ENCODE measurements around the gene NRG3. TPM values are rescaled to one million over a fixed set of nuclear protein-coding genes. Genes with fewer than 3 reads are reported as not detected.

NRG3 gene
- total and polyA plus RNA-seq, 2 of the 8 experiments (the other 6 are each of a cell fraction or from before 2014, with no cell fraction given): 4.2 to 5.0 TPM

DNA sequence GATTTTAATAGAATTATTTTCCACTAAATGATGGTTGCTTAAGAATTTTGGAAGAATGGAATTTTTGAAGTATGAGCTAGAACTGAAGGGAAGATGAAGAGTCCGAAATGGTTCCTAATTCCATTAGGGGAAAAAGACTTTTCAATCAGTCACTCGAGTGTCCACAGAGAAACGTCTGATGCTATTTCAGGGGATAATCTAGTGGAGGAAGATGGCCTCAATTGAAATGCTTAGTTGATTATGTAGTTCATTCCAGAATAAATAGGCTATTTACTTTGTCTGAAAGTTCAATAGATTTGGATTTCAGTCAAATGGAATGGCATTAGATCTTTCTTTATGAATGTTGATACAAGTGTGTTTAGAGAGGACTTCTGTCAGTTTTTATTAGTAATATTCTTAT lies 365.4 kb downstream of the NRG3 start:
- Histone ChIP-seq H3K9me3 (ENCODE audit: insufficient read depth in 2 of 2, low read depth in 1 of 2, low read length in 1 of 2) (no peaks in the 10 kb centered on the region), H2BK20ac (ENCODE audit: low read length) (no peak overlapping the region), H3K79me1 (ENCODE audit: low read depth, low read length) (no peaks in the 10 kb centered on the region), H3K56ac (replicated peaks; ENCODE audit: insufficient read length, low read depth, low read length) (no peak overlapping the region), H3K79me2 (ENCODE audit: control insufficient read depth in 1 of 2, insufficient read depth in 2 of 2, low read length in 2 of 2) (no peaks in the 10 kb centered on the region), H4K20me1 (replicated peaks in 1 of 2; ENCODE audit: control insufficient read depth in 1 of 2, insufficient read depth in 2 of 2, low read length in 2 of 2) (no peaks in the 10 kb centered on the region), H4K8ac (ENCODE audit: extremely low read depth, insufficient read depth, low read length) (no peak overlapping the region), H3K4me3 (ENCODE audit: extremely low read depth in 1 of 4, insufficient read depth in 2 of 4, low read depth in 3 of 4, low read length in 4 of 4) (no peak overlapping the region), H3K4me1 (replicated peaks in 1 of 4; ENCODE audit: control insufficient read depth in 3 of 4, insufficient read depth in 4 of 4, low read length in 3 of 4) (no peaks in the 10 kb centered on the region; a peak in 1 of 7 replicates), H2BK15ac (ENCODE audit: low read length) (no peak overlapping the region), H2BK12ac (ENCODE audit: low read depth, low read length) (no peak overlapping the region), H2BK5ac (ENCODE audit: low read depth, low read length) (no peak overlapping the region), H3K4me2 (ENCODE audit: insufficient read depth in 1 of 2, low read depth in 2 of 2, low read length in 2 of 2) (no peak overlapping the region), H3K27ac (ENCODE audit: low read depth, low read length) (no peak overlapping the region), H2BK120ac (replicated peaks; ENCODE audit: low read depth, low read length) (no peak overlapping the region), H3K36me3 (ENCODE audit: control insufficient read depth in 2 of 4, insufficient read depth in 4 of 4, low read length in 3 of 4) (no peaks in the 10 kb centered on the region), H3K14ac (ENCODE audit: insufficient read length) (no peak overlapping the region), H3K23me2 (ENCODE audit: low read depth, low read length) (no peaks in the 10 kb centered on the region; the same call in 1 of the 2 replicates), H3K4ac (replicated peaks; ENCODE audit: insufficient read length, low read depth, low read length) (no peak overlapping the region), H2AFZ (ENCODE audit: low read length) (no peak overlapping the region), H4K91ac (replicated peaks; ENCODE audit: insufficient read length, low read length) (no peak overlapping the region), H3K18ac (ENCODE audit: extremely low read depth, low read length) (no peak overlapping the region), H3K9ac (replicated peaks in 1 of 4; ENCODE audit: extremely low read depth in 1 of 4, low read depth in 3 of 4, low read length in 3 of 4) (no peak overlapping the region), H2AK5ac (ENCODE audit: low read depth, low read length) (no peak overlapping the region), H4K5ac (ENCODE audit: insufficient read length, low read depth, low read length) (no peak overlapping the region), H3K27me3 (replicated peaks in 1 of 4; ENCODE audit: control insufficient read depth in 3 of 4, extremely low read depth in 1 of 4, insufficient read depth in 3 of 4, low read length in 3 of 4) (no peaks in the 10 kb centered on the region), H3K23ac (ENCODE audit: insufficient read length) (no peak overlapping the region)
- DNase-seq (ENCODE audit: low read depth in 1 of 2, low spot score in 2 of 2): no peak
- 78% methylated on average over 3 of the region's 3 CpGs; no CpG with 5 or more reads in 1 of the 2 experiments for WGBS, 2 experiments (ENCODE audit: extremely low coverage in 1 of 2, insufficient coverage in 1 of 2, insufficient read length in 1 of 2, insufficient replicate concordance in 2 of 2, low coverage in 1 of 2, low lambda C conversion rate in 2 of 2, missing lambda C conversion rate in 1 of 2)
- POLR2A ChIA-PET (ENCODE audit: partially characterized antibody): no interaction called here
- no peak for FAIRE-seq
- CTCF ChIA-PET (ENCODE audit: partially characterized antibody): no interaction called here
- TF ChIP-seq SIRT6 (IDR thresholded peaks at IDR 0.05; ENCODE audit: low read length) (no peak), TAF1 (IDR thresholded peaks at IDR 0.05; ENCODE audit: low read depth, low read length) (no peak), CHD2 (IDR thresholded peaks at IDR 0.05; ENCODE audit: low read length) (no peak), TEAD4 (IDR thresholded peaks at IDR 0.05; ENCODE audit: low read depth, low read length) (no peak), EGR1 (IDR thresholded peaks at IDR 0.05; ENCODE audit: borderline replicate concordance, low read depth, low read length) (no peak), MAFK (IDR thresholded peaks at IDR 0.05; ENCODE audit: low read depth, low read length) (no peak), BCL11A (IDR thresholded peaks at IDR 0.05; ENCODE audit: low read depth in 2 of 2, low read length in 2 of 2) (no peak), SP4 (IDR thresholded peaks at IDR 0.05; ENCODE audit: low read length) (no peak), JUN (IDR thresholded peaks at IDR 0.05; ENCODE audit: low read depth, low read length) (no peak), SAP30 (IDR thresholded peaks at IDR 0.05; ENCODE audit: insufficient read depth, insufficient replicate concordance, low read length) (no peak), JUND (IDR thresholded peaks at IDR 0.05; ENCODE audit: low read length) (no peak), RFX5 (IDR thresholded peaks at IDR 0.05; ENCODE audit: borderline replicate concordance, low read depth, low read length) (no peak), SIN3A (conservative IDR thresholded peaks at IDR 0.05 in 1 of 2, IDR thresholded peaks at IDR 0.05 in 1 of 2; ENCODE audit: low read depth in 1 of 2, low read length in 2 of 2) (no peak)
- TF ChIP-seq, protein P1, sequence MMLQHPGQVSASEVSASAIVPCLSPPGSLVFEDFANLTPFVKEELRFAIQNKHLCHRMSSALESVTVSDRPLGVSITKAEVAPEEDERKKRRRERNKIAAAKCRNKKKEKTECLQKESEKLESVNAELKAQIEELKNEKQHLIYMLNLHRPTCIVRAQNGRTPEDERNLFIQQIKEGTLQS (IDR thresholded peaks at IDR 0.05; ENCODE audit: insufficient read depth, low read depth, low read length): no peak
- TF ChIP-seq, protein P2, sequence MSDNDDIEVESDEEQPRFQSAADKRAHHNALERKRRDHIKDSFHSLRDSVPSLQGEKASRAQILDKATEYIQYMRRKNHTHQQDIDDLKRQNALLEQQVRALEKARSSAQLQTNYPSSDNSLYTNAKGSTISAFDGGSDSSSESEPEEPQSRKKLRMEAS (IDR thresholded peaks at IDR 0.05): no peak
